Activated CD4-positive, alpha-beta T cell treated with anti-CD3 and anti-CD28 coated beads for 48 hours (primary cell): ENCODE data around the gene SCCPDH.

Experiments
- DNase-seq: peaks from one replicate; pipeline ENCODE4 v3.0.0-alpha.2; 2020

SCCPDH gene

DNA sequence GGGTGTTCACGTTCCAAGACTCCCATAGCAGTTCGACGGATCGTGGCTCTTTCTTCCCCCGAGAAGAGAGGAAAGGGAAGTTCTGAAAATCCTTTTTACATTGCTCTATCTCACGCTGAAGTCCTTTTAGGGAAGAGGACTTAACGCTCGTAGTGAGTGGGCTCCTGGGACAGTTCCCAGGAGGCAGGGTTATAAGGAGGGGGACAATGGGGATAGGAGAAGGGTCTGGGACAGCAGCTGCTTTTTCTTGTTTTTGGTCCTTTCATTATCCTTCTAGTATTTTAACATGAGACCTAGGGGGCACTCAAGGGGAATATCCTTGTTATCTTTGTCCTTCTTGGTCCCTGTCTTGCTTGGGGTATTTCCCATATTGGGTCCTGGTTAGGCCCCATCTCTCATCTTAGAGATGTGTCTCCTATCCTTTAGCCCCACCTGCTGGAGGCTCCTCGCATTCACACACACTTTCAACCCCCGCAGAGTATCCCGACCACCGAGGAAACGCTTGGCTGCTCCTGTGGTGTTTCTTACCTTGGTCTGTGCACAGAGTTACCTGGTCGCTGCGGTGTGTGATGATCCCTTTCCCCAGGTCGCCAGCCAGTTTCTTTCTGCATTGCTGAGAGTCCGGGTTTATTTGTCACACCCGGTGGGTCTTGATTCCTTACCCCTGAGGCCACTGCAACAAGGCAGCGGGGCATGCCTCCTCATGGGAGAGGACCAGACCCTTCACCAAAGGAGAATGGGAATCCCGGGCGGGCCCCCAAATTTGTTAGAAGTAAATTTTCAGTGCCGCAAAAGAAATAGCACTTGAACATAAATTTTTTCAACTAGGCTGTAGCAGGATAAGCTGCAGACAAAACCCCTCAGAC is 29.7 kb downstream of the SCCPDH start:
- peak; percentile 74 for DNase-seq

- DNase-seq = no peak
These were observed 31.2 kb downstream of the SCCPDH start for GRCh38 chr1:246755419-246755818.

- DNase-seq = no peak
These were observed 36.5 kb downstream of the SCCPDH start for GRCh38 chr1:246760422-246761347.

GRCh38 chr1:246761396-246761795 is 37.2 kb downstream of the SCCPDH start:
- no peak for DNase-seq

- DNase-seq = no peak
These were observed 41.3 kb downstream of the SCCPDH start for GRCh38 chr1:246765521-246765920.

DNA sequence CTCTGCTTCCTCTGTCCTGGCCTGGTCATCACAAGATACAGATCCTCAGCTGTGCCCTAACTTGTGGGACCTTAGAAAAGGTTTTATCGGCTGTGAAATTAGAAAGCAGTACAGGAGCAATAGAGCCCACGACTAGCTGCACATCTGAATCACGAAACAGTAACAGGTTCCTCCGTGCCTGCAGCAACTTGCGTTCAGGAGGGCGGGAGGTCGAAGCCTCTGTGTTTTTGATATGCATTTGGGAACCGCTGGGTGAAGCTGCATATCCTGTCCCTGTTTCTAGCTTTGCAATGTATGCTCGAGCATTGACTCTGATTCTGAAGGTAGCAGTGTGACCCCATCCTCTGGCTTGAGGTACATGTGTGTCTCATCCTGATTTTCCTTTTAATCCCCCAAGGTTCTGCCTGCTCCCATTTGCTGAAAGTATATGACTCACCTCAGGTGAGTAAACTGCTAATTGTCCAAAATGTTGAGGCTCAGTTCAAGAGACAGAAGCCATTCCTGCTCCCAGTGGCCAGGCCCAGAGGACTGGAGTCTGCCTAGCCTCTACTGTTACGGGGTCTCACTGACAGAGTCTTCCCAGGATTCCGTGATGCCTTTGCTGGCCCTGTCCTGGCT is 44.3 kb downstream of the SCCPDH start:
- DNase-seq = no peak

GRCh38 chr1:246769306-246769705 is 45.1 kb downstream of the SCCPDH start:
- DNase-seq = no peak

DNA sequence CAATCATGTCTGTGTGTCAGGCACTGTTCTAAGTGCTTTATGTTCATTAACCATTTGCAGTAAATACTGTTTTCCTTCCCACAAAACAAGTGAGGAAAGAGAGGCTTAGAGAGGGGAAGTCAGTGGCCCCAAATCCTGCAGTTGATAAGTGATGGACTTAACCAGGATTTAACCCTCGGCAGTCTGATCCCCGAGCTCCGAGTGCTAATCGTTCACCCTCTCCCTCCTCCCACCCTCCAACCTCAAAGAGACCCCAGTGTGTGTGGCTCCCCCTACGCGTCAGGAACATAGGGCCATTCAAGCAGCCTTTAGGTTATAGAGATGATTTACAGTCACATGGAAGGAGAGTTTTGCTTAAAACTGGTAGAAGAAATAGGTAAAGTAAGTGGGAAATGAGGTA is 47.2 kb downstream of the SCCPDH start:
- DNase-seq = no peak

DNA sequence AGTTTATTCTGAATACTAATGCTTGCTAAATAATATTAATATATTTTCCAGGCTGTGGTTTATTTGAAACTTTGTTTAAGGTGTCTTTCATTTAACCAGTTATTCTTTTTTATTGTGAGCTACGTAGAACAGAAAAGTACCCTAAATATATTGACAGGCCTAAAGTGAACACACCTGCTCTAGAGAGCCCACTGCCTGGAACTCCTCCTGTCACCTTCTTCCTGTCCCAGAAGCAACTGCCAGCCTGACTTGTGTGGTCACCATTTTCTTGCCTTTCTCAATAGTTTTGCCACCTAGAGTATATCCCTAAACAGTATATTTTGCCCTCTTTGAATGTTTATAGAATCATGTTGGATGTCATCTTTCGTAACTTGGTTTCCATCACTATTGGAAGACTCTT is 48.5 kb downstream of the SCCPDH start:
- DNase-seq = no peak

GRCh38 chr1:246773213-246773641 is 49.0 kb downstream of the SCCPDH start:
- no peak for DNase-seq

DNA sequence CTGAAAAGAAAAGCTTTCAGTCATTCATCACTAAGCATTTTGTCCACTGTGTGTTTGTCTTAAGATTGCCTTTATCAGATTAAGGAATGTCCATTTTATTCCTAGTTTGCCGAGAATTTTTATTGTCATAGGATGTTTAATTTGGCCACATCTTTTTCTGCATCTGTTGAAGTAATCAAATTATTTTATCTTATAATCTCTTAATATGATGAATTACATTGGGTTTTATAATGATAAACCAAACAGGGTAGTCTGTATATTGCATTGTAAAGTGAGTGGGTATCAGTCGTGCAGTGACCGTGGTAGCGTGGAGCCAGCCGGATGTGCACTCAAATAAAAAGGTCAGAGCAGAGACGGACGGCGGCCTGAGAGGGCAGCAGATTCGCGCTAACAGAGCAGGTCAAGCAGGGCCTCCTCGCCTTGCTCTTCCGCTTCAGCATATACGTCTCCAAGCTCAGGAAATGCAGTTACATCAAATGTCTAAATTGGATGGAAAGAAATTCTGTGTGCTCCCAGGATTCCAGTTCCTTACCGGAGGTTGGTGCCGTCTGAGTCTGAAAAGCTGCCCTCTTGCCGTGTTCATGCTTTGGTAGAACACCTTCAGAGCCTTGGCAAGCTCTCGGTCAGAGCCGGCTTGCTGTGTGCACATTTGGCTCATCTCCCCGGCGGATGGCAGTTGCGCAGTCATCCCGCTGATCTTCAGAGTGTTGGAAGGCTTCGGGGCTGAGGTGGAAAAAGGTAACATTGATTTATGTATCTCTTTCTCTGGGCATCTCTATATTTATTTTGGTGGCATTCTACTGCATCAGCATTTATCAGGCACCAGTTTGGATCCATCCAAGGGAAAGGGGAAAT is 51.5 kb downstream of the SCCPDH start:
- DNase-seq = no peak

DNA sequence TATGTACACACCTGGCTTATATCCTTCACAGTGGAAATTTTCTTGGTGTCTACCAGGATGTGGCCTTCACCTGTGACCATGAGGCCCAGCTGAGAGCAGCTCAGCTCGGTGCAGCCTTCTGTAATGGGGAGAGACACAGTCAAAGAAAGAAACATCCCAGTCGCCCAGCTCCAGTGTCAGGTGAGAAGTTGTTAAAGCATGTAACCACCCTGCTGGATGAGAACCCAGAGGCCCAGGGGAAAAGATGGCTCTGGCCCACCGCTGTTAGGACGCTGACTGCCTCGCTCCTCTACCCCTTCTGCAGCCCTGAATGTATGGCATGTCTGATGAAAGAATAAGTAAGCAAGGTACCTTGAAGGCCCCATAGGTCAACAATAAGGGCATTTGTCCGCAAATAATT is 52.7 kb downstream of the SCCPDH start:
- no peak for DNase-seq

DNA sequence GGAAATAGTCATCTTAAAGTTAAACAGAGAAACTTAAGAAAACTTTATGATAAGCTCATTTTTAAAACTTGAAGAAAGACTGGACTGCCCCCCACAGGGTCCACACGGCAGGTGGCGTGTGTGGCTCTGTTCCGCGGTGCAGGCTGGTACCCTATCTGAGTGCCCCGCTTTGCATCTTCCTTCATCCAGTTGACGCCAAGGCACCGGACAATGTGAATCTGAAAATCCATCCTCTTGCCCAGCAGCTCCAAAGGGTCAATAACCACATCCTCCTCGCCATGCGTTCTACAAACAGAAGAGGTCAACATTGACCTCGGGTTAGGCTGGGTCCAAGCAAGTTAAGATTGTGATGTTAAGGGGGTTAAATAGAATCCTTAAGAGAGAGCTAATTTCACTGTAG is 54.5 kb downstream of the SCCPDH start:
- DNase-seq = no peak

GRCh38 chr1:246779561-246780175 is 55.5 kb downstream of the SCCPDH start:
- no peak for DNase-seq

GRCh38 chr1:246780264-246780663 is 56.1 kb downstream of the SCCPDH start:
- DNase-seq = no peak

GRCh38 chr1:246781212-246781611 is 57.0 kb downstream of the SCCPDH start:
- DNase-seq = no peak

DNA sequence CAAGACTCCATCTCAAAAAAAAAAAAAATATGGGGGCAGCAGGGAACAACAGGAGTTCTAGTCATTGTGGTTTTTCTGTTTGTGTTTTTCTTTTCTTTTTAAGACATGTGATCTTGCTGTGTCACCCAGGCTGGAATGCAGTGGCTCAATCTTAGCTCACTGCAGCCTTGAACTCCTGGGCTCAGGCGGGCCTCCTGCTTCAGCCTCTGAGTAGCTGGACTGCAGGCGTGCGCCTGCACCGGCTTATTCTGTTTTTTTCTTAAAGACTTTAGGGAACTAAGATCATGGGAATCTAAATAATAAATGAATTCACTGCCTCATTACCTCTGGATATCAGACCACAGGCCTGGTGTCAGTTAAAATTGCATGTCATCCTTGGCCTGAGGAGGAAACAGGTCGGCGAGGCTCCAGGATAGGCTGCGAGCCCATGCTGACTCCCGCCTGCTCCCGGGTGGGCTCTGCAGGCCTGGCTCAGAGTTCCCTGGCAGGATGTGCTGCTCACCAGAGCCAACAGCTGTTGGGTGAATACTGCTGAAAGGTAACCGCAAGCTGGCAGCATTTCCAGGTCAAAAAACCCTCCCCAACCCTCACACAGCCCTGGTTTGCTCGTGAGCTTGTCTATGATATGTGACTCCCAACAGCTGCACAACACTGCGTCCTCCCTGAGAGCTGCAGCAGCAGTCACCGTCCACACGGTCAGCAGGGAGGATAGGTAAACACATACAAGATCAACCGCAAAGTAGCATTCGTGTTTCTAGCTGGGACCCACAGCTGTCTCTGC is 58.1 kb downstream of the SCCPDH start:
- DNase-seq = no peak

DNA sequence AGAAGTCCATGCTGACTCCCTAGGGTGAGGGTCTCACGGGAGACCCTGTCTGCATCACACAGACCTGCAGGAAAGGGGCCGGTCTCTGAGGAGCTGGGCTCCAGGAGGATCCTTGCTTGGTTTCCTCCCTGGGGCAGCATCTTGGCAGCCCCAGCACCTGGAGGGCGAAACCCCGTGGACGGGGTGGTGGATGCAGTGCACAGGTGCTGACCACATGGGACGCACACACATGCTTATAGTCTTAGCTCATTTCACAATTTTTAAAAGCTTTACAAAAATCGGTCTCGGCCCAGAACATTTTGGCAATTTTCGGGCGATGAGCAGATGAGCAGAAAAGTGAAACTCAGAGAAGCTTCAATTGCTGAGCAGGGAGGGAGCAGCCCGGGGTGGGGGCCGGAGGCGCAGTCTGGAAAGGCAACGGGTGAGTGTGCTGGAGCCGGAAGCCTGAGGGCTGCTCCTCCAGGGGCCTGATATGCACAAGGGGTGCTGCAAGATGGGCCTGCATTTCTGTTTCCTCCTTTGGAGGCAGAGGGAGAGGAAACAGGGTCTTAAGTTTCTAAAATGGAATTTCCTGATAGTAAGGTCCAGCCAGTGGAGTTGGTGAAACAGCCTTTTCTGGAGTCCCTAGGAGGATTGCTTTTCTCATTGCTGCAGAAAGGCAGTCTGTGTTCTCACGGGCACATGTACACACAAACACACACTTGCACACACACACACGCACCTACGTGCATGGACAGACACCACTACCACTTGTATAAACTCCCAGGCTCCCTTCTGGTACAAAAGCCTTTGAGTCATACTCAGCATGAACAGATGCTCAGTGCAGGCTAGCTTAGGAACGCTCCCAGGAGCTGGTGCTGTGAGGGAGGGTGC is 60.6 kb downstream of the SCCPDH start:
- DNase-seq = peak; percentile 27

GRCh38 chr1:246785494-246786111 is 61.4 kb downstream of the SCCPDH start:
- no peak for DNase-seq
